Activated CD4-positive, alpha-beta T cell treated with anti-CD3 and anti-CD28 coated beads, Interleukin-10, Interleukin-2, amounts not matched to agents 100 ng/mL and 50 ng/mL, durations not matched to agents 16 hours and 8 hours (primary cell): ENCODE data around the gene ROBO1.
A peak's percentile ranks its signal among the peaks of the same experiment; 100 is the strongest.
"Not testable (repeated sequence)": the region's sequence is repeated elsewhere in the genome, so short reads cannot be mapped to it uniquely, and the experiment has no call there.

Experiments
- DNase-seq: peaks from one replicate; pipeline ENCODE4 v3.0.0-alpha.2; 2020

The ROBO1 gene

GRCh38 chr3:78712941-78713340 is 1054.9 kb downstream of the ROBO1 start:
- DNase-seq, result no peak

DNA sequence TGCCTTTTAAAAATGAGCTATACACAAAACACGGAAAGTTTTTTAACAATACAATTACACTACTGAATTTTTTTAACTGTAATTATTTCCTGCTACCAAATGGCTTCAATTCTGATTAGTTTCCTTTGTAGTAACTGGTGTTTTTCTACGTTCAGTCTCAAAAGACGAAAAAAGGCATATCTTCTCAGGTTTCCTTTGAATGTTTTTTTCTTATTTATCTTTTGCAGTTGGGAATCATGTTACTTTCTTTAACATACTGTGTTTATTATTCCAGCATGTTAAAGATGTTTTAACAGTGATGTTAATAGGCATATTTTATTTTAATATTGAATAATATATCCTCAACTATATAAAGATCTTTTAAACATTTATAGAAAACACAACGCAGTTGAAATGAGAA is 1055.5 kb downstream of the ROBO1 start:
- no peak for DNase-seq

GRCh38 chr3:78708565-78709073 is 1059.2 kb downstream of the ROBO1 start:
- no peak for DNase-seq

DNA sequence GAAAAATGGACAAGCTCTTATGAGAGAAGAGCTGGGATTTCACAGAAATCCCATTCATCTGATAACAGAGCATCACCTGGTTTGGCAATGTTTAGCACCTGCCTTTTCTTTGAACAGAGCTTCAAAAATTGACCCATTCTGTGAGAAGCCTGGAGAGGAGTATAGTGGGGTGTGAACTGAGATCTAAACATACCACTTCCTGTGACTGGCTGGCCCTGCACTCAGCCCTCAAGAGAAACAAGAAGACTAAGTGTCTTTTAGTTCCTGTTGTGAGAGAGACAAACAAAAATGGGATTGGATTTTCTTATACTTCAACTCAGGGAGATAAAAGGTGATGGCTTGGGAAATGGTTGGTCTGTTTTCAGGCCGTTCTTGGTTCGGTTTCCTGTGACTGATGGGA is 1060.2 kb downstream of the ROBO1 start:
- DNase-seq, result no peak

DNA sequence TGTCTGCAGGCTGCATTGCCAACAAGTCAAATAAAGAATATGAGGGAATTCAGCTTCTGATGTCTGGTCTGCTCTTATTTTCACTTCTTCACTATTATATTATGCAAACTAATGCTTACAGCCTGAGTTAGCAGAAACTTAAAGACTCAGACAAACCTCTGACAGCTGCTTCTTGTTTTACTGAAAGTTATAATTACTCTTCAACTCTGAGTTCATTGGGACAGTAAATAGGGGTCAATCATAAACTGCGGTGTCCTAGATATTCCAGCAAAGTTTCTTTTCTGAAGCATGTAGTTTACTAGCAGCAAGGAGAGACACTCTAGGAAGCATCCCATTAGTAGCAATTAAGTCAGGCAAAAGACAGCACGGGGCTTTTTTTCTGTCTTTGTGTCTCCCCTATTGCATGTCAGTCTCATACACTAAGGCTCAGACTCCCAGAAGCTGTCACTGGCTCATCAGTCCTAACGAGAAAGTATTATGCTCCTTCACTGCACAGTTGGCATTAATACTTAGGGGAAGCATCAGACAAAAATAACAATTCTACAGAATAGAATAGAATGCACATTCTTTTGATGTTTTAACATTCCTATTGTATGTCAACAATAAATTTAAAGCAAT is 1060.8 kb downstream of the ROBO1 start:
- DNase-seq, result no peak

GRCh38 chr3:78703944-78704343 is 1063.9 kb downstream of the ROBO1 start:
- DNase-seq, result no peak

- no peak for DNase-seq
Observed at GRCh38 chr3:78701537-78701936, 1066.3 kb downstream of the ROBO1 start.

GRCh38 chr3:78698431-78698830 is 1069.4 kb downstream of the ROBO1 start:
- DNase-seq, result no peak

DNA sequence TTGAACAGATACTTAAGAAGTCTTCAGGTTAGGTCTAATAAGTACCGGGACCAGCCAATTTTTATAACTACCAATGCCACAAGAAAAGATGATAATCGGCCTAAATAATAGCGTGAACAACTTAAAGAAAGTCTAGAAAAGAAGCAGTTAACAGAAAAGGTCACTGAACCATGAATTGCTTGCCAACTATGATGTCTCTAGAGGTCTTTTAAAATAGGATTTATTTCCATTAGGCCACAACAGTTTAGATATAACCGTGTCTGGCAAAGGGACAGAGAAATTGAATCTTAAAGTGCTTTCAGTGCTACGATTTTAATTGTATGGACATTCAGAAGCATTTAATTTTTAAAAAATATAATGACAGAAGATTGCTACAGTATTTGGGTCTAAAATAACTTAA is 1070.4 kb downstream of the ROBO1 start:
- no peak for DNase-seq

- no peak for DNase-seq
Observed at GRCh38 chr3:78690766-78691165, 1077.0 kb downstream of the ROBO1 start.

- DNase-seq, result no peak
Observed at GRCh38 chr3:78689378-78689777, 1078.4 kb downstream of the ROBO1 start.

GRCh38 chr3:78687520-78687919 is 1080.3 kb downstream of the ROBO1 start:
- no peak for DNase-seq

GRCh38 chr3:78683284-78683683 is 1084.5 kb downstream of the ROBO1 start:
- no peak for DNase-seq

DNA sequence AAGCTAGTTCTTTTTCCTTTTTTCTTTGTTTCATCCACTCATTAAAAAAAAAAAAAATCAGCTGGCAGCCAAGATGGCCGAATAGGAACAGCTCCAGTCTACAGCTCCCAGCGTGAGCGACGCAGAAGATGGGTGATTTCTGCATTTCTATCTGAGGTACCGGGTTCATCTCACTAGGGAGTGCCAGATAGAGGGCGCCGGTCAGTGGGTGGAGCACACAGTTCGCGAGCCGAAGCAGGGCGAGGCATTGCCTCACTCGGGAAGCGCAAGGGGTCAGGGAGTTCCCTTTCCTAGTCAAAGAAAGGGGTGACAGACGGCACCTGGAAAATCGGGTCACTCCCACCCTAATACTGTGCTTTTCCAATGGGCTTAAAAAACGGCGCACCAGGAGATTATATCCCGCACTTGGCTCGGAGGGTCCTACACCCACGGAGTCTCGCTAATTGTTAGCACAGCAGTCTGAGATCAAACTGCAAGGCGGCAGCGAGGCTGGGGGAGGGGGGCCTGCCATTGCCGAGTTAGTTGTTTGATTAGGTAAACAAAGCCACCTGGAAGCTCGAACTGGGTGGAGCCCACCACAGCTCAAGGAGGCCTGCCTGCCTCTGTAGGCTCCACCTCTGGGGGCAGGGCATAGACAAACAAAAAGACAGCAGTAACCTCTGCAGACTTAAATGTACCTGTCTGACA is 1092.5 kb downstream of the ROBO1 start:
- DNase-seq, result not testable (repeated sequence)

DNA sequence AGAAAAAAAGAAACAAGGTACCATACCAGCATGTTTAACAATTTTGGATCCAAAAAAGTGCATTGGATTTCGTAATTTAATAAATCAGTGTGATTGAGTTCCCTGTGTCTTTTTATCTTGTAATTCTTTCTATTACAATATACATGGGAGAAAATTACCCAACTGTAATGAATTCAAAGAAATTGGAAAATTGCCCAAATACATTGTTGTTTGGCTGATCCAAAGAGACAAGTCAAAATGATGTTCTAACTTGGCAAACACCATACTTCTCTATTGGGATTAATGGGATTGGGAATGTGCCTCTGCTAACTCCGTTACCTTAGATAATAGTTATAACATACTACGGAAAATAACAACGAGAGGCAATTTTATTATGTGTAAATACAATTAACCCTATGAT is 1097.1 kb downstream of the ROBO1 start:
- DNase-seq, result no peak

DNA sequence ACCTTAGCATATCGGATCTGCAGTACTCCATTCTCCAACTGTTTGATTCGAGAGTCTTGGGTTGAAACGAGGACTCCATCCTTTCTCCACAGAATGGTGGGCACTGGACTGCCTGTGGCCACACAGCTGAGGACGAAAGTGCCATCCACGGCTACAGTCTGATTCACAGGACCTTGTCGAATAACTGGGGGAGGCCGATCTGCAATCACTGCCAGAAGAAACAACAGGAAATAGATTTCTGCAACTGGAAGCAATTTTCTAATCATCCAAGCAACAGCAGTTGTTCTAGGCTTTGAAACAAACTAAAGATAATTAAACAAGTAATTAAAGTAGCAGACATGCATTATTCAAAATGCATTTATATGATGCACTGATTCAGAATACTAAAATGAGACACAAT is 1097.7 kb downstream of the ROBO1 start:
- no peak for DNase-seq

GRCh38 chr3:78668302-78668701 is 1099.5 kb downstream of the ROBO1 start:
- DNase-seq, result no peak

- DNase-seq, result no peak
Observed at GRCh38 chr3:78666470-78666800, 1101.4 kb downstream of the ROBO1 start.

DNA sequence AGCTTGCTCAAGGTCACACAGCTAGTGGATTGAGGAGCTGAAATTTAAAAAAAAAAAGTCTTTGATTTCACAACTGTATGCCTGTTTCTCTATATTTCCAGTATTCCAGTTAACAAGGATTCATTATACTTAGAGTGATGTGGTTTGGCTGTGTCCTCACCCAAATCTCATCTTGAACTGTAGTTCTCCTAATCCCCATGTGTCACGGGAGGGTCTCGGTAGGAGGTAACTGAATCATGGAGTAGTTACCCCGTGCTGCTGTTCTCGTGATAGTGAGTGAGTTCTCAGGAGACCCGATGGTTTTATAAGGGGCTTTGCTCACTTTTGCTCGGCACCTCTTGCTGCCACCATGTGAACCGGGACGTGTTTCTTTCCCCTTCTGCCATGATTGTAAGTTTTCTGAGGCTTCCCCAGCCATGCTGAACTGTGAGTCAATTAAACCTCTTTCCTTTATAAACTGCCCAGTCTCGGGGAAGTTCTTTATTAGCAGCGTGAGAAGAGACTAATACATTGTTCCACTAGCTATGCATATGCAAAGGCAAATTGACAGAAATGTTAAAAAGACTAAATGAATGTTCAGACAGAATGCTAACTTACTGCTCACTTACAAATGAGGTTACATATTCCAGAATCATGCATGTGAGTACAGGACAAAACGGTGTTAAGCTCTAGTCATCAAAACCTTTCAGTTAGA is 1101.9 kb downstream of the ROBO1 start:
- DNase-seq, result no peak

DNA sequence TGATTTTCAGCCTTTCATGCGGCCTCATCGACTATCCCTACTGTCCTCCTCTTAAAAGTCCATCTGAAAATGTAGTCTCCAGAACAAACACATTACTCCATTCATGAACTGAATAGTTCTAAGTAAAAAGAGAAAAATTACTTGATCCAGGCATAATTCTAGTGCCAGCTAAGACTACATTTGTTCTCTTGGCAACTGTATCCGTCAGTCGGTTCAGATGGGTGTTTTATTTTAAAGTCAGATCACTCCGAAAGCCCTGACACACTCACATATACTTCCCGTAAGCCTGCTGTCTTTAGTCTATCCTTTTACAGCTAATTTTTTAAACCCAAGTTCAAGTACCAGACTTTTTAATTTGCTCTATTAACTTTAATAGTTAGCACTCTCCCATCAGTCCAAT is 1102.7 kb downstream of the ROBO1 start:
- DNase-seq, result no peak

DNA sequence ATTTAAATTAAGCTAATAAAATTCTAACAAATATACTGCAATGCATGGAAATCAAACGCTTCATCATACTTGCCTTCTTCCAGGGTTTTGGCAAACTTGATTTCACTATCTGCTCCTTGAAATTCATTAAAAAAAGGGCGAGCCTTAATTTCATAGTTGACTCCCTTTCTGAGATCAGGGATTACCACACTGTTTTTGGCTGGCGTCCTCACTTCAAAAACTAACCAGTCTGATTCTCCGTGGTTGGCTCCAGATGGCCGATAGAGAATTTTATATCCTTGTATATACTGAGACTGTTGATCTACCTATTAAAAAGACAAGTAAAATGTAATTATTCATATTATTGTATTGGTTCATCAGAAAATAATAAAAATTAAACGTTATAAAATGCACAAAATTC is 1106.8 kb downstream of the ROBO1 start:
- DNase-seq, result no peak

DNA sequence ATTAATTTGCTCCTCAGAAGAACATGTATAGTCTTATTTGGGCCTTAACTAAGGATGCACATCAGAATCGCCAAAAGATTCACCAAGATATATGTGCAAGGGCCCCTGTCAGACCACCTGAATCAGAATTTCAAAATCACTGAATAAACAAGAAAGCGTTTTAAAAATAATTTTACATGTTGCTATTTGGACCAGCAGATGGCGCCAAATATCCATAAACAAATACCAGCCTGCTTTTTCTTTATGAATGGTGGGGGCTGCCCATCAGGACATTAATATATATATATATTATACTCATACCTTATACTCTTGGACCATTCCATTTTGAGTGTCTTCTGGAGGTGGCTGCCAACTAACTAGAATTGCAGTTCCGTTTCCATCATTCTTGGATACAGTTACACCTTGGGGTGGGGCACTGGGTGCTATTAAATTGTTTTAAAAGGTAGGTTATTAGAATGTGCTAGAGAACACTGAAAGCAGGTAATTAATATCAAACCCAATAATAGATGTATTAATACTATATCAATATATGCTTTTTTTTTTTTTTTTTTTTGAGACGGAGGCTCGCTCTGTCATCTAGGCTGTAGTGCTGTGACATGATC is 1108.3 kb downstream of the ROBO1 start:
- peak; percentile 31 for DNase-seq

DNA sequence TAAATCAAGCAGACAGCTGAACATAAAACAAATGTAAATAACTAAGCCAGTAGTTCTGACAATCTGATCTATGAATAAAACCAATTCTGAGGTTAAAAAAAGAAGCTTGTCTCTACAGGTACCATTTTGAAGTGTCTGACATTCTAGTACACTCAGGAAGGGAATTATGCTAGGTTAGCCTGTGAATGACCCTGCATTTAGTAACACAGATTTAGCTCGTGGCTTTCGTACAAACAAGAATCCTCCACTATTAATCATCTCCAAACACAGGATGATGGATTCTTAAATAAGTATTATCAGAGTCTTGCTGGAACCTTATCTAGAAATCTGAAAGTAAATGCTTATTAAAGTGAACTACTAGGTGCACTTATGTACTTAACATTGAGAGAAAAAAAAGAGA is 1120.1 kb downstream of the ROBO1 start:
- DNase-seq, result no peak
